Esophagus squamous epithelium (tissue), 5 donors: ENCODE results near the gene SCYGR1. TPM values are rescaled to one million over a fixed set of nuclear protein-coding genes. Genes with fewer than 3 reads are reported as not detected.

Source experiments
- DNase-seq: peaks from one replicate; lab custom pipeline; 2025; lab: John Stamatoyannopoulos, UW
- H3K27ac ChIP-seq, 4 donors: fragments of 200-600 bp; sonication (generic); one replicate each; pipeline ENCODE4 v1.5.1; 2016 to 2019; ENCODE audit warnings: mild to moderate bottlenecking in 1 of 4
- H3K27me3 ChIP-seq, 4 donors: fragments of 200-600 bp; sonication (generic); 1 replicate in 3 of 4; 2 replicates in 1 of 4; pipeline versions ENCODE4 v1.5.1 to v1.6.0; 2017 to 2021; ENCODE audit warnings: antibody characterized with exemption in 1 of 4
- H3K36me3 ChIP-seq, 3 donors: fragments of 200-600 bp; sonication (generic); one replicate each; pipeline ENCODE4 v1.5.1; 2016 to 2019
- H3K4me1 ChIP-seq, 3 donors: fragments of 200-600 bp; sonication (generic); one replicate each; pipeline ENCODE4 v1.5.1; 2017 to 2019
- H3K4me3 ChIP-seq, 4 donors: fragments of 200-600 bp; sonication (generic); 1 replicate in 3 of 4; 2 replicates in 1 of 4; pipeline ENCODE4 v1.5.1; 2016 to 2019; ENCODE audit warnings: mild to moderate bottlenecking in 2 of 4, moderate library complexity in 1 of 4
- H3K9me3 ChIP-seq, 3 donors: fragments of 200-600 bp; sonication (generic); one replicate each; pipeline ENCODE4 v1.5.1; 2016 to 2019
- POLR2A ChIP-seq, 4 donors: fragments of 450-650 bp; IDR thresholded peaks; one replicate each; pipeline ENCODE4 v1.6.1; 2017; ENCODE audit warnings: antibody characterized with exemption in 4 of 4, mild to moderate bottlenecking in 4 of 4, moderate library complexity in 3 of 4
- WGBS, 2 donors: methylation state at CpG; one replicate each; pipeline ENCODE4 v1.1.5; 2018; 5-methylcytosine and 5-hydroxymethylcytosine counted together
- intact Hi-C: fragments of 100-400 bp; cut with DNase I; formaldehyde crosslinking; loops from one replicate; pipeline ENCODE4 v1.15.0; 2022
- total RNA-seq, 4 donors: library from RNA; depleted of rRNA; stranded (reverse); fragments of >200 nt; gene quantifications; one replicate each; pipeline ENCODE4 v1.1.0, GENCODE V29; 2016
- TF ChIP-seq, protein P1 (sequence below), 6 experiments: fragments of 450-650 bp in 4 of 6; fragments of 200-600 bp in 2 of 6; sonication (generic) in 2 of 6; IDR thresholded peaks; one replicate each; pipeline ENCODE4 v1.5.1; 2016 to 2019; ENCODE audit warnings: antibody characterized with exemption in 6 of 6, mild to moderate bottlenecking in 4 of 6, moderate library complexity in 4 of 6
- donor health status: DM: yes; HTN: yes; CAD: no.

Gene SCYGR1
- total RNA-seq, 4 donors from 2014 or later, result not detected

DNA sequence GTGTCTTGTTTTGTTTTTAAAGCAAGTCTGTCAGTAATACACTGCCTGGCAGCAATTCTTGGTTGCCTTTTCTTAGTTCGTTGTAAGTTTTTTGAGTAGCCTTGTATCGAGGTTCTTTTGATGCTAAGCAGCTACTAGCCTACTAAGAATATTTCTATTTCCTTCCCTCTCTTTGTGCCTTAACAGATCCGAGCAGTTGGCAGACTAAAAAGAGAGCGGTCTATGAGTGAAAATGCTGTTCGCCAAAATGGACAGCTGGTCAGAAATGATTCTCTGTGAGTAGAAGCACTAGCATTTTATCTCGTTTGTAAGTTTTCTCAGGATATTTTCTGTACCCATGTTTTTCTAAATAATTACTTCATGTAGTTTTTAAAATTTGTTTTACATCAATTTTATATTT lies 47.6 kb downstream of the SCYGR1 start:
- H3K9me3 ChIP-seq, result no peaks in the 10 kb centered on the region
- TF ChIP-seq POLR2A (IDR thresholded peaks at IDR 0.05), result no peak
- TF ChIP-seq, protein P1, sequence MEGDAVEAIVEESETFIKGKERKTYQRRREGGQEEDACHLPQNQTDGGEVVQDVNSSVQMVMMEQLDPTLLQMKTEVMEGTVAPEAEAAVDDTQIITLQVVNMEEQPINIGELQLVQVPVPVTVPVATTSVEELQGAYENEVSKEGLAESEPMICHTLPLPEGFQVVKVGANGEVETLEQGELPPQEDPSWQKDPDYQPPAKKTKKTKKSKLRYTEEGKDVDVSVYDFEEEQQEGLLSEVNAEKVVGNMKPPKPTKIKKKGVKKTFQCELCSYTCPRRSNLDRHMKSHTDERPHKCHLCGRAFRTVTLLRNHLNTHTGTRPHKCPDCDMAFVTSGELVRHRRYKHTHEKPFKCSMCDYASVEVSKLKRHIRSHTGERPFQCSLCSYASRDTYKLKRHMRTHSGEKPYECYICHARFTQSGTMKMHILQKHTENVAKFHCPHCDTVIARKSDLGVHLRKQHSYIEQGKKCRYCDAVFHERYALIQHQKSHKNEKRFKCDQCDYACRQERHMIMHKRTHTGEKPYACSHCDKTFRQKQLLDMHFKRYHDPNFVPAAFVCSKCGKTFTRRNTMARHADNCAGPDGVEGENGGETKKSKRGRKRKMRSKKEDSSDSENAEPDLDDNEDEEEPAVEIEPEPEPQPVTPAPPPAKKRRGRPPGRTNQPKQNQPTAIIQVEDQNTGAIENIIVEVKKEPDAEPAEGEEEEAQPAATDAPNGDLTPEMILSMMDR (IDR thresholded peaks at IDR 0.05), result no peak
- no peaks in the 10 kb centered on the region for H3K4me1 ChIP-seq
- DNase-seq, result no peak
- intact Hi-C loops, result no loop called here
- H3K36me3 ChIP-seq, result peaks cover 6 to 72% (median 11%) of the 10 kb centered on the region in 3 donors
- WGBS, 2 donors, result 74% methylated on average over 6 of the region's 6 CpGs
- no peak overlapping the region for H3K4me3 ChIP-seq
- no peak overlapping the region for H3K27ac ChIP-seq
- no peaks in the 10 kb centered on the region for H3K27me3 ChIP-seq

DNA sequence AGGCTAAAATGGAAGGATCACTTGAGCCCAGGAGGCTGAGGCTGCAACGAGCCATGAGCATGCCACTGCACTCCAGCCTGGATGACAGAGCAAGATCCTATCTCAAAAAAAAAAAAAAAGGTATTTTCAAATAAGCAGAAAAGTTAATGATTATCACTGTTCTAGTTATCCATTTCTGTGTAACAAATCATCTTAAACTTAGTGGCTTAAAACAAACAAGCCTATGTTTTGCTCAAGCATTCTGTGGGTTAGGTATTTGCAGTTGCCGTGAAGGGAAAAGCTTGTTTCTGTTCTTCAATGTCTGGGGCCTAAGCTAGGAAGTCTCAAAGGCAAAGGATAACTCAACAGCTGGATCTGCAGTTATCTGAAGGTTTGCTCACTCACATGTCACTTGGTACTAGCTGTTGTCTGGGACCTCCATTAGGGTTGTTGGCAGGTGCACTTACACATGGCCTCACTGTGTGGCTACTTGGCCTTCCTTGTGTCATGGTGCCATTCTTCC lies 48.6 kb downstream of the SCYGR1 start:
- peaks cover 6 to 80% (median 13%) of the 10 kb centered on the region in 3 donors for H3K36me3 ChIP-seq
- TF ChIP-seq, protein P1 (IDR thresholded peaks at IDR 0.05), result no peak
- no peak for TF ChIP-seq POLR2A (IDR thresholded peaks at IDR 0.05)
- no peak for DNase-seq
- intact Hi-C loops, result no loop called here
- H3K4me1 ChIP-seq, result no peaks in the 10 kb centered on the region
- WGBS, 2 donors, result 91 to 100% methylated on average over 2 of the region's 2 CpGs
- no peaks in the 10 kb centered on the region for H3K27me3 ChIP-seq
- H3K27ac ChIP-seq, result no peak overlapping the region
- H3K9me3 ChIP-seq, result no peaks in the 10 kb centered on the region
- no peak overlapping the region for H3K4me3 ChIP-seq

Other genes starting within 250 kb of the SCYGR1 start
- 1 to 10 TPM in 2 of 4 donors, under 1 TPM in 2; 0.40 to 2.3 (median 0.93) TPM for gene COL4A4, start 223.7 kb downstream of the SCYGR1 start, total RNA-seq
- gene COL4A3, start 223.3 kb downstream of the SCYGR1 start, total RNA-seq, result 1 to 10 TPM in 1 of 4 donors, under 1 TPM in 3; 0.11 to 2.5 (median 0.38) TPM
- 10 to 100 TPM; 66.8 to 91.0 (median 84.8) TPM for gene MFF, start 62.7 kb downstream of the SCYGR1 start, total RNA-seq
- gene TM4SF20, start 8.6 kb downstream of the SCYGR1 start, total RNA-seq, result not detected
- 10 to 100 TPM; 31.3 to 78.4 (median 66.6) TPM for gene AGFG1, start 84.2 kb upstream of the SCYGR1 start, total RNA-seq
- gene SCYGR2, start 210.9 kb upstream of the SCYGR1 start, total RNA-seq, result not detected
- gene SCYGR3, start 226.9 kb upstream of the SCYGR1 start, total RNA-seq, result not detected
- not detected for gene SCYGR4, start 229.5 kb upstream of the SCYGR1 start, total RNA-seq